MM.1S (cell line): Measurements from ENCODE around the gene S100P.

Experiments
- CTCF ChIP-seq: fragments of 300-600 bp; sonication (generic); IDR thresholded peaks from 2 replicates; pipeline ENCODE4 v1.5.1; 2016; ENCODE audit warnings: antibody characterized with exemption, low read length, mixed read lengths
- EZH2 ChIP-seq: fragments of 300-600 bp; sonication (generic); optimal IDR thresholded peaks from 2 replicates; pipeline ENCODE3; 2017; ENCODE audit warnings: low read depth, mild to moderate bottlenecking, antibody characterized with exemption, low read length, mixed read lengths
- EZH2phosphoT487 ChIP-seq: fragments of 300-600 bp; sonication (generic); IDR thresholded peaks from 2 replicates; pipeline ENCODE4 v1.6.1; 2018; ENCODE audit warnings: antibody characterized with exemption, low read length

- TF ChIP-seq CTCF (no peak), EZH2 (no peak), EZH2phosphoT487 (no peak)
These were observed 13.2 kb upstream of the S100P start for GRCh38 chr4:6680372-6681034.
